Stimulated activated naive CD8-positive, alpha-beta T cell treated with anti-CD3 and anti-CD28 coated beads, Interleukin-15, amount 100 ng/mL, for 72 hours (primary cell): ENCODE results near the gene MAGI1.

Experiments used
- ATAC-seq: fragments of 150-1000 bp; cut with Tn5 transposase; 2 replicates; pipeline ENCODE4 v1.10.0; 2021; ENCODE audit warnings: mild to moderate bottlenecking, moderate library complexity
- DNase-seq, 2 donors: peaks; one replicate each; pipeline ENCODE4 v3.0.0; 2021 to 2022
- H3K27ac Mint-ChIP-seq, 2 donors: one replicate each; pipeline ENCODE4 v1.8.0; 2022; ENCODE audit warnings: mild to moderate bottlenecking in 2 of 2, mixed read lengths in 2 of 2, moderate library complexity in 2 of 2
- H3K27me3 Mint-ChIP-seq: one replicate; pipeline ENCODE4 v1.8.0; 2022; ENCODE audit warnings: mixed read lengths
- H3K4me1 Mint-ChIP-seq: one replicate; pipeline ENCODE4 v1.8.0; 2022; ENCODE audit warnings: mild to moderate bottlenecking, mixed read lengths
- H3K4me3 Mint-ChIP-seq, 2 donors: one replicate each; pipeline ENCODE4 v1.8.0; 2022; ENCODE audit warnings: mild to moderate bottlenecking in 2 of 2, mixed read lengths in 2 of 2, moderate library complexity in 1 of 2
- H3K9me3 Mint-ChIP-seq, 2 donors: one replicate each; pipeline ENCODE4 v1.8.0; 2022; ENCODE audit warnings: mixed read lengths in 2 of 2

The MAGI1 gene

DNA sequence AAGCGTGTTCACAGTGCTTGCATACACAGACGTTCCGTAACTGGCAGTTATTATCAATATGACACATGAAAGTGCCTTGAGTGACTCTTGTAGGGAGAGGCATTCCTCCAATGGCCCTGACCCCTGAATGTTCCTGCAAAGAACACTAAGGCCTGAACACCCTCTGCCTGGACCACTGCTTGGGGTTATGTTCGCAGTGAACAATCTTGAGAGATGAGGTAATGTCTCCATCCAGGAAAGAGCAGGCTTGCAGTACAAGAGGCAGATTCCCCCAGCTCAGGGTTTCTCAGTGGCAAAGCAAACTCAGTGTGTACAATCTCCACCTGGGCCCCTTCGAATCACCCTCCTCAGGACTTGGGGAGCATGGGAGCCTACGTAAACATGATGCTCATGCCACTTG lies 324.6 kb downstream of the MAGI1 start:
- Mint-ChIP-seq H3K27ac (no peak overlapping the region), H3K4me3 (no peak overlapping the region), H3K27me3 (no peaks in the 10 kb centered on the region), H3K9me3 (no peaks in the 10 kb centered on the region), H3K4me1 (no peaks in the 10 kb centered on the region)
- ATAC-seq: no peak
- DNase-seq: no peak

DNA sequence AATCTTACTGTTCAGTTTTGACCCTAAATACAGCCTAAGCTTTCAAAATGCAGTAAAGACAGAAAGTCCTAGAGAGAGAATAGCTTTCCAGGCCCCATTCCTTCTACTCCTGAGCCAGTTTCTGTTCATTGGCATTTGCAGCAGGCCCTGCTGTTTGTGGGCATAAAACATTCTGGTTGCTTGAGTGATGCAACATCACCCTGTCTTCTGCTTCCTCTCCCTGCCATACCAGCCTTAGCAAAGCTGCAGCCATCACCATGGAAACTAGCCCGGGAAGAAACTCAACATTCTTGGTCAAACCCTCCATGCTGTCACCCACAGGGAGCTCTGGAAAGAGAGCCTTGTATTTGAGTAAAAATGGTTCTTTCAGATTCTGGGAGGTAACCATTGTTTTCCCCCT lies 325.7 kb downstream of the MAGI1 start:
- no peaks in the 10 kb centered on the region for H3K4me1 Mint-ChIP-seq
- ATAC-seq: no peak
- H3K9me3 Mint-ChIP-seq: no peaks in the 10 kb centered on the region
- no peak overlapping the region for H3K4me3 Mint-ChIP-seq
- no peaks in the 10 kb centered on the region for H3K27me3 Mint-ChIP-seq
- no peak overlapping the region for H3K27ac Mint-ChIP-seq
- no peak for DNase-seq

DNA sequence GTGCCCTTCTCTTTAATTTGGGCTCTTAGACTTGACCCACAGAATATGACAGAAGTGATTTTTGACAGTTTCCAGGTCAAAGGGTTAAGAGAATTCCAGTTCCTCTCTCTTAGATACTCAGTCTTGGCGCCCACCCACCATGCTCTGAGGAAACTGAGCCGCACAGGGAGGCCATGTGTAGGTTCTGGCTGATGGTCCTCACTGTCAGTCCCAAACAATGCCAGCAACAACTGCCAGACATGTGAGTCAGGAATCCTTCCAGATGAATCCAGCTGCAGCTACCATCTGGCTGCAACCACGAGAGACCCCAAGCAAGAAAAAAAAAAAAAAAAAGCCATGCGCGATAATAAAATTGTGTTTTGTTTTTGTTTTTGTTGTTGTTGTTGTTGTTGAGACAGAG lies 326.6 kb downstream of the MAGI1 start:
- Mint-ChIP-seq H3K27ac (no peak overlapping the region), H3K4me3 (no peak overlapping the region), H3K9me3 (no peaks in the 10 kb centered on the region), H3K4me1 (no peaks in the 10 kb centered on the region), H3K27me3 (no peaks in the 10 kb centered on the region)
- DNase-seq (no peak), ATAC-seq (no peak)

DNA sequence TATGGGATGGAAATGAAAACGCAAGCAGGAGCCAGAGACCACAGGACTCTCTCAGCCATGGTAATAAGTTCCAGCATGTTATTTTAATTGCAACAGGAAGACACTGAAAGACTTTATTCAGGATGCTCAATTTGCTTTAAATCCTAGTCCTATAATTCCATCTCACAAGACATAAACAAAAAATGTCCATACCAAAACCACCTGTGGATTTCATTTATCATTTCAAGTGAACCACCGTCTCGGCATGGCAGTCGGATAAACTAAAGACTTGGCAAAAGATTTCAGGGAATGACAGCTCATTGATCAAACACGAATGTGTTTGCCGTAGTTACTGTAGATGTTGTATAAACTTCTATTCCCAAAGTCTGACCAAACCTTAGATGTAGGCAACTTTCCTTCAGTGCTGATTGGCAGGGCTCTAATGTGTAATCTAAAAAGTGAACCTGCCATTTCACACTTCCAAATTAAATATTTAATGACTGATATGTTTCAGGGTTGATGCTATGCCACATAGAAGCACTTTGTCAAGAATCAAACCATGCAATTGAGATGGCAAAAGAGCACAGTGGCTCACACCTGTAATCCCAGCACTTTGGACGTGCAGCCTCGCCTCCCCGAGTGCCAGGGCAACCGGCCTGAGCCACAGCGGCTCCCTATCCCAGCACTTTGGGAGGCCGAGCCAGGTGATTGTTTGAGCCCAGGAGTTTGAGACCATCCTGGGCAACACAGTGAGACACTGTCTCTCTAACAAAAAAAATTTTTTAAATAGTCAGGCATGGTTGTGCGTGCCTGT lies 331.7 kb downstream of the MAGI1 start:
- H3K4me1 Mint-ChIP-seq: no peaks in the 10 kb centered on the region
- DNase-seq (no peak), ATAC-seq (no peak)
- H3K9me3 Mint-ChIP-seq: no peaks in the 10 kb centered on the region
- H3K27ac Mint-ChIP-seq: no peak overlapping the region
- no peak overlapping the region for H3K4me3 Mint-ChIP-seq
- no peaks in the 10 kb centered on the region for H3K27me3 Mint-ChIP-seq

DNA sequence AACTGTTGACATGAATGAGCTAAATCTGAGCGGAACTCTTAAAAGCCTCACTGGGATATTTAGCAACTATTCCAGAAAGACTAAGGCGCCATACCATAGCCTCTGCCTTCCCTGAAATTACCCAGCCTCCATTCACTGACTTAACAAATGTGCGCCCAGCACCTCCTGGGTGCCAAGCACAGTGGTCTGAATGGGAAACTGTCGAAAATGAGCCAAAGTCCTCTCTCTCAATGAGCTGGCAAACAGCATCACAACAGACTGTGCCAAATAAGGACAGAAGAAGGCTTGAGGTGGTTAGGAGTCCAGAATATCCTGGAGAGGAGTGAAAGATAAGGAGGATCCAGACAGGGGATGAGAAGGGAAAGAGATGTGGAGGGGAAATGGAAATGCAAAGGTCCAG lies 332.4 kb downstream of the MAGI1 start:
- ATAC-seq (no peak), DNase-seq (no peak)
- Mint-ChIP-seq H3K27ac (no peak overlapping the region), H3K9me3 (no peaks in the 10 kb centered on the region), H3K4me3 (no peak overlapping the region), H3K27me3 (no peaks in the 10 kb centered on the region), H3K4me1 (no peaks in the 10 kb centered on the region)

DNA sequence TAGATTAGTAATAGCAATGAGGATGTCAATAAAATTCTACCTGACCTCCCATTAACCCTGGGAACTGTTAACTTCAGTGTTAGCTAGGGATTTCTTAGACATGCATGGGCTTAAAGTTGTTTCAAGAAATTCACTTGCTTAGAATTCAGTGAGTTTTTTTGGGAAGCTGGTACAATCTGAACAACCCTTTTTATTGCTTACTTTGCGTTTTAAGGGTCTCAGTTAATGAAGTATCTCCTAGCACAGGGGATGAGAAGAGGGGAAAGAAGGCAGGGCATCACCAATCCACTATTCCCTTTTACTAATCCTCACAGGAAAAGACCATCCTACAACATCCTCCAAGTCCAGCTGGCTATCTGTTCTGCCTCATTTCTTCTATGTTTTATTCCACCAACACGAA lies 334.9 kb downstream of the MAGI1 start:
- H3K27ac Mint-ChIP-seq: no peak overlapping the region
- no peaks in the 10 kb centered on the region for H3K4me1 Mint-ChIP-seq
- no peaks in the 10 kb centered on the region for H3K27me3 Mint-ChIP-seq
- DNase-seq (no peak), ATAC-seq (no peak)
- no peak overlapping the region for H3K4me3 Mint-ChIP-seq
- H3K9me3 Mint-ChIP-seq: no peaks in the 10 kb centered on the region

- Mint-ChIP-seq H3K27ac (no peak overlapping the region), H3K27me3 (no peaks in the 10 kb centered on the region), H3K4me3 (no peak overlapping the region), H3K4me1 (no peaks in the 10 kb centered on the region), H3K9me3 (no peaks in the 10 kb centered on the region)
- DNase-seq (no peak), ATAC-seq (no peak)
Measured at GRCh38 chr3:65703026-65703425, 335.7 kb downstream of the MAGI1 start.

DNA sequence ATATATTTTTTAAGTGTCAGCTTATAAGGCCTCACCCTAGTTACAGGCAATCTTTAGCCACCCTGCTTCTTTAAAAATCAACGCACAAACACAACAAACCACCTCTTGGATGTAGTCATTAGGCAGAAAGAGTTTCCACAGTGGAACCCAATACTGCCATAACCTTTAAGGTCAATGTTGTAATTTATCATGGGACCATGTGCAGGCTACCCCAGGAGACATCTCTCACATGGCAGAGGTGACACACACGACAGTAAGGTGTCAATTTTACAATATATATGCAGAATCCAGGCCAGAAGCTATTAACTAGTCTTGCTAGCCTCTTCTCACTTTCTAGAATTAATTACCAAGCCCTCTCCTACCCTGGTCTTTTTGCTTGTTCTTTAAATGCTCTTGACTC lies 336.5 kb downstream of the MAGI1 start:
- Mint-ChIP-seq H3K27ac (no peak overlapping the region), H3K27me3 (no peaks in the 10 kb centered on the region), H3K4me3 (no peak overlapping the region), H3K9me3 (no peaks in the 10 kb centered on the region), H3K4me1 (no peaks in the 10 kb centered on the region)
- ATAC-seq (no peak), DNase-seq (no peak)

DNA sequence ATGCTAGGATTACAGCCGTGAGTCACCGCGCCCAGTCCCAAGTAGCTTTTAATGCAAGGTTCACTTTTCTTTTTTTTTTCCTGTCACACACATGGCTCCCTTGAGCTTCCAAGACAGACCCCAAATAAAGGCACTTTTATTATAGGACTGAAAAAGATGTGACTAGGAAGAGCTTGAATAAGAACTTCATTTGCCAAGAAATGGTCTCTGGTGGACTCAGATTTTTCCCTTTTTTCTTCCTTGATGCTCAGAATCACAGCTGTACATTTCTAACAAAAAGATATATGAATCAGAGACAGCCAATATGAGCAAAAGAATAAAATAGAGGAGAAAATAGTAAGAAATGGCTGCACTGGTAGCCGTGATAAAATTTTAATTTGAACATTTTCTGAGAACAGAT lies 337.2 kb downstream of the MAGI1 start:
- no peaks in the 10 kb centered on the region for H3K27me3 Mint-ChIP-seq
- ATAC-seq (no peak), DNase-seq (no peak)
- no peak overlapping the region for H3K27ac Mint-ChIP-seq
- no peaks in the 10 kb centered on the region for H3K9me3 Mint-ChIP-seq
- no peak overlapping the region for H3K4me3 Mint-ChIP-seq
- no peaks in the 10 kb centered on the region for H3K4me1 Mint-ChIP-seq

DNA sequence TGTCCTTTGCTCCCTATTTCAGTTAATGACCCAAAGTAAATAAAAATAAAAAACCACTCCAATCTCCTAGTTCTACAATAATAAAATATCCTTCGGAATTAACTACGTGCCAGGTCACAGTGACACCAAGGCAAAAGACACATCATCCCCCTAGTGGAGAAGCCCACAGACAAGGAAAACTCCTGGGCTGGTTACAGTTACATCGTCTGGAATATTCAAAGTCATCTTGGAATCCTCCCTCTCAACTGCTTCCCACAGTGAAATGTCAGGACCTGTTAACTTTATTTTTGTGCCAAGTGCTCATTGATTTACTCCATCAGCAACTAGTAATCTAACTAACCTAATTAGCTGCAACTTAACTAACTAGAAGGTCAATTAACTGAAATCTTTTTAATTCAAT lies 349.3 kb downstream of the MAGI1 start:
- H3K27ac Mint-ChIP-seq: no peak overlapping the region

DNA sequence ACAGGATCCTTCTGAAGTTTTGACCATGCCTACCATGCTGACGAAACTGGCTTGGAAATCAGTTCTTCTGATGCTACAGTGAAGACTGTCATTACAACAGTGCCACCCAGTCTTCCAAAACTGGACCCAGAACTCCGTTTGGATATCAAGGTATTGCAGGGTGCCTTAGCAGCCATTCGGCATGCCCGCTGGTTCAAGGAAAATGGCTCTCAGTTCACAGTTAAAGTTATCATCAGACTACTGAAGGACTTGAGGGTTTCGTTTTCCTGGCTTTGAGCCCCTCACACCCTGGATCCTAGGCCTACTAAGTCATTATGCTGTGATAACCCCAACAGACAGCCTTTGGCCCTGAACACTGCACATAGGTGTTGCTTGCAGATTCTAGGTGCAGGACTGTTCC lies 351.0 kb downstream of the MAGI1 start:
- no peak overlapping the region for H3K27ac Mint-ChIP-seq
- ATAC-seq (no peak), DNase-seq (no peak)
- peaks cover 4 to 6% of the 10 kb centered on the region in 2 donors for H3K9me3 Mint-ChIP-seq
- H3K4me3 Mint-ChIP-seq: no peak overlapping the region
- no peaks in the 10 kb centered on the region for H3K27me3 Mint-ChIP-seq
- no peaks in the 10 kb centered on the region for H3K4me1 Mint-ChIP-seq

More for the DNA sequence above, 349.3 kb downstream of the MAGI1 start:
- no peak for DNase-seq
- H3K27me3 Mint-ChIP-seq: no peaks in the 10 kb centered on the region
- H3K4me1 Mint-ChIP-seq: no peaks in the 10 kb centered on the region
- ATAC-seq: no peak
- peaks cover 4 to 6% of the 10 kb centered on the region in 2 donors for H3K9me3 Mint-ChIP-seq
- H3K4me3 Mint-ChIP-seq: no peak overlapping the region

GRCh38 chr3:65685621-65686235 lies 353.0 kb downstream of the MAGI1 start:
- H3K4me1 Mint-ChIP-seq: no peaks in the 10 kb centered on the region
- H3K27me3 Mint-ChIP-seq: no peaks in the 10 kb centered on the region
- ATAC-seq: no peak
- H3K27ac Mint-ChIP-seq: no peak overlapping the region
- no peak overlapping the region for H3K4me3 Mint-ChIP-seq
- no peak for DNase-seq
- peaks cover 4 to 6% of the 10 kb centered on the region in 2 donors for H3K9me3 Mint-ChIP-seq

DNA sequence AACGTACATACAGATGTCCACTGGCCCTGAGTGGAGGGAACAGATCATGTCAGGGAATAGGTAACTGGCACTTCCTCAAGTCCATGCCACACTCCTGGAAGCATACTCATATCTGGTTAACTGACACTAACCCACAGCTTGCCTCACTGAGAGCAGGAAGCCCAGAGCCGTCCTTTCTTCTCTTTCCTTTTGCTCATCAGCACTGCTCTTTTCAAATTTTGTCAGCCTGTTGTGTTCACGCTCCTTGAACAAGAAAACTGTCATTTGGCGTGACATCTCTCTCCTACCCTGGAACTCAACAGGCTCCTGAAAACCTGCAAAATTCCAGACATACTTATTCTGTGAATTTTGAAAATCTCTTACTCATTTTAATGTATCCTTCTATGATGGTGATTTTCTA lies 360.2 kb downstream of the MAGI1 start:
- ATAC-seq: no peak
- Mint-ChIP-seq H3K9me3 (no peaks in the 10 kb centered on the region), H3K27me3 (no peaks in the 10 kb centered on the region), H3K4me3 (no peak overlapping the region), H3K4me1 (no peaks in the 10 kb centered on the region), H3K27ac (no peak overlapping the region)
- no peak for DNase-seq

GRCh38 chr3:65677486-65678010 lies 361.2 kb downstream of the MAGI1 start:
- ATAC-seq: no peak
- Mint-ChIP-seq H3K27ac (no peak overlapping the region), H3K27me3 (no peaks in the 10 kb centered on the region)

DNA sequence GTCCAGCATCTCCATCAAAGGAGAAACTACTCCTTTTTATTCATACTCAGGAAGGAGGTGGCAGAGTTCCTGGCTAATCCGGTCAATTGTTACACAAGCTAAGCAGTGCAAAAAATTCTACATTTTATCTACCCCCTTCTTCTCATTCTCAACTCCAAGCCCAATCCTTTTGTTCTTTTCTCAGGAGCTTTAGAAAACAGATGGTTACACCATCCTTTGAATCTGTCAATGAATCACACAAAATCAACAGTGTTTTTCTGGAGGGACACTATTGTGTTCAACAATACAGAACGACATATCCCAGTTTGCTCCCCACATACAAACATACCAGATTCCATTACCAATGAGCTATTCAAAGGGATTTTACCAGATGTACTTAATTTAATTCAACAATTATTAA lies 362.1 kb downstream of the MAGI1 start:
- Mint-ChIP-seq H3K27me3 (no peaks in the 10 kb centered on the region), H3K27ac (no peak overlapping the region), H3K4me3 (no peak overlapping the region), H3K9me3 (no peaks in the 10 kb centered on the region), H3K4me1 (no peaks in the 10 kb centered on the region)
- ATAC-seq: no peak
- no peak for DNase-seq

More at GRCh38 chr3:65677486-65678010, 361.2 kb downstream of the MAGI1 start:
- no peaks in the 10 kb centered on the region for H3K4me1 Mint-ChIP-seq
- DNase-seq: no peak
- H3K9me3 Mint-ChIP-seq: no peaks in the 10 kb centered on the region
- H3K4me3 Mint-ChIP-seq: no peak overlapping the region

- no peak overlapping the region for H3K27ac Mint-ChIP-seq
- no peaks in the 10 kb centered on the region for H3K27me3 Mint-ChIP-seq
- H3K4me1 Mint-ChIP-seq: no peaks in the 10 kb centered on the region
- ATAC-seq: no peak
- no peaks in the 10 kb centered on the region for H3K9me3 Mint-ChIP-seq
- no peak for DNase-seq
- no peak overlapping the region for H3K4me3 Mint-ChIP-seq
Measured at GRCh38 chr3:65675011-65675410, 363.7 kb downstream of the MAGI1 start.
